BE2C (cell line): Measurements from ENCODE around the gene MCTP2.

Experiments used
- DNase-seq: peaks from one replicate; pipeline ENCODE4 v3.0.0-alpha.2; 2020
- H3K27me3 ChIP-seq: fragments of 250-450 bp; sonication (Bioruptor Pico); 2 replicates; pipeline ENCODE4 v1.5.1; 2020; ENCODE audit warnings: mild to moderate bottlenecking
- H3K36me3 ChIP-seq: fragments of 250-450 bp; sonication (Bioruptor Pico); 2 replicates; pipeline ENCODE4 v1.5.1; 2020; ENCODE audit warnings: mild to moderate bottlenecking
- H3K4me1 ChIP-seq: fragments of 250-450 bp; sonication (Bioruptor Pico); 2 replicates; pipeline ENCODE4 v1.5.1; 2020
- H3K4me3 ChIP-seq: 2 replicates; pipeline ENCODE4 v1.5.1; 2011; ENCODE audit warnings: low read depth, low read length
- H3K9me3 ChIP-seq: fragments of 250-450 bp; sonication (Bioruptor Pico); 2 replicates; pipeline ENCODE4 v1.5.1; 2020
- TF ChIP-seq, protein P1 (sequence below): IDR thresholded peaks from 2 replicates; pipeline ENCODE4 v1.5.1; 2012; ENCODE audit warnings: mild to moderate bottlenecking, low read depth, low read length

The MCTP2 gene

DNA sequence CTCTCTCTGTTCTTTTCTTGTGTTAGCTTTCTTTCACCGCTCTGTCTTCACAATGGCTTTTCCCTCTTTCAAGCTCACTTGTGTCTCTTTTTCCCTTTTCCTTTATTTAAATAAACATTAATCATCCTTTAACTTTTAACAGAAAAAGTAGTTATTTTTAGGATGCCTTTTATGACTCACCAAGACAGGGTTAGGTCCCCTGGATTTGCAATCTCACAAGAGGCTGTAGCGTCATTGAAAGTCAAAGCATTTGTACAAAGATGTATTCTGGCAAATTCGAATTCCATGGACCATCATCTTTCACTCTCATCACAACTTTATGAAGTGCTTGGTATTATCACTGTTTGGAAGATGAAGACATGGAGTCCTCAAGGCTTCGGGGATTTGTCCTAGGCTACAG is 34.8 kb upstream of the MCTP2 start:
- DNase-seq: no peak
- Histone ChIP-seq H3K36me3 (no peaks in the 10 kb centered on the region), H3K27me3 (no peaks in the 10 kb centered on the region), H3K4me3 (no peak overlapping the region), H3K9me3 (no peaks in the 10 kb centered on the region), H3K4me1 (no peaks in the 10 kb centered on the region)
- TF ChIP-seq, protein P1, sequence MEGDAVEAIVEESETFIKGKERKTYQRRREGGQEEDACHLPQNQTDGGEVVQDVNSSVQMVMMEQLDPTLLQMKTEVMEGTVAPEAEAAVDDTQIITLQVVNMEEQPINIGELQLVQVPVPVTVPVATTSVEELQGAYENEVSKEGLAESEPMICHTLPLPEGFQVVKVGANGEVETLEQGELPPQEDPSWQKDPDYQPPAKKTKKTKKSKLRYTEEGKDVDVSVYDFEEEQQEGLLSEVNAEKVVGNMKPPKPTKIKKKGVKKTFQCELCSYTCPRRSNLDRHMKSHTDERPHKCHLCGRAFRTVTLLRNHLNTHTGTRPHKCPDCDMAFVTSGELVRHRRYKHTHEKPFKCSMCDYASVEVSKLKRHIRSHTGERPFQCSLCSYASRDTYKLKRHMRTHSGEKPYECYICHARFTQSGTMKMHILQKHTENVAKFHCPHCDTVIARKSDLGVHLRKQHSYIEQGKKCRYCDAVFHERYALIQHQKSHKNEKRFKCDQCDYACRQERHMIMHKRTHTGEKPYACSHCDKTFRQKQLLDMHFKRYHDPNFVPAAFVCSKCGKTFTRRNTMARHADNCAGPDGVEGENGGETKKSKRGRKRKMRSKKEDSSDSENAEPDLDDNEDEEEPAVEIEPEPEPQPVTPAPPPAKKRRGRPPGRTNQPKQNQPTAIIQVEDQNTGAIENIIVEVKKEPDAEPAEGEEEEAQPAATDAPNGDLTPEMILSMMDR: no peak

DNA sequence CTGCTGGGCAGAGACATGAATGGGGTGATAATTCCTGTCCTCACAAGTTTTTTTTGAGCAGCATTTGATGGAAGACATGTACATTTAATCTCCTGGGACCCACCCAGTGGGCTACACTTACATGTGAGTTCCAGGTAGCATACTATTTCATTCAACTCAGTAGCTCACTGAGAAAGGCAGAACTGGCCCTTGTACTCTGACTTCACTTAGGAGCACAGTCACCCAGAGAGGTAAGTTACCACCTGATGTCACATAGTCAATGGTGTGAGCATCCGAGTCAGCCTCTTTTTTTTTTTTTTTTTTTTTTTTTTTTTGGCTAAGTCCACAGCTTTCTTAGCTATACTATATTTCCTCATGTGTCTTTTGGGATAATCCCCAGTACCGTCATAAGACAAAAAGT is 32.7 kb upstream of the MCTP2 start:
- Histone ChIP-seq H3K4me1 (no peaks in the 10 kb centered on the region), H3K9me3 (no peaks in the 10 kb centered on the region), H3K27me3 (no peaks in the 10 kb centered on the region), H3K36me3 (no peaks in the 10 kb centered on the region), H3K4me3 (no peak overlapping the region)
- DNase-seq: no peak
- TF ChIP-seq, protein P1: no peak

DNA sequence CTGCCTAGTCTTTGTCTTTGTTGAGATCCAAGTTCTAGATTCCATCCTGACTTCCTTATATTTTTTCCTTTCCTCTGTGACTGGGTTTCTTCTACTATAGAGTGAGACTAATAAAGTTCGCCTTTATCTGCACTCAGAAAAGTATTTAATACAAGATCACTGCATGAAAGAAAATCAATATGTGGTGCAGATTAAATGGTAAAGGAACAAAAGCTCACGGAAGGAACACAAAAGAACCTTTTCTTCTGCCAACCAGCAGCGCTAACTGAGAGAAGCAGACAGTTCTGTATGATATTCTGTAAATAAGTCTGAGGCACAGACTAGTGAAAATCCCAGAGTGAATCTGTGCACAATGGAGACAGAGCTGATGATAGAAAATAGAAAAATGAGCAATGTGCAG is 31.6 kb upstream of the MCTP2 start:
- Histone ChIP-seq H3K36me3 (no peaks in the 10 kb centered on the region), H3K4me3 (no peak overlapping the region), H3K4me1 (no peaks in the 10 kb centered on the region), H3K27me3 (no peaks in the 10 kb centered on the region), H3K9me3 (no peaks in the 10 kb centered on the region)
- DNase-seq: no peak
- TF ChIP-seq, protein P1: no peak

DNA sequence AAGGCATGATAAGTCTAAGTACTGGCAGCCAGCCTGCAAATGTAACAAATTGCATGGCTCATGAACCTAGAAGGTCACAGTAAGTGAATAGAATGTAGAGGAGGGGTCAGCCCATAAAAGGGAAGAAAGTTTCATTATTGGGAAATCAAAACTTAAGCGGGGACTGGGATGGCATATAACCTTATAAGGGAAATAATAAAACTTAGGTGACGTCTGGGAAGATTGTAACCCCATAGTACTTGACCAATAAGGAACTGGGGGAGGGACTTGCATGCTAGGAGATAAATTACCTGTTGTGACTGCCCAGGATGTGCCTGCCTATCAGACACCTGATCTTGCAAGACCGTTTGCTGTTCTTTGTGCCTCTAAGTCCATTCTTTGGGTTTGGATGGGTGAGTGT is 28.1 kb upstream of the MCTP2 start:
- H3K9me3 ChIP-seq: no peaks in the 10 kb centered on the region
- H3K27me3 ChIP-seq: no peaks in the 10 kb centered on the region
- TF ChIP-seq, protein P1: no peak
- DNase-seq: no peak
- H3K4me1 ChIP-seq: no peaks in the 10 kb centered on the region
- H3K36me3 ChIP-seq: no peaks in the 10 kb centered on the region
- no peak overlapping the region for H3K4me3 ChIP-seq

- H3K27me3 ChIP-seq: no peaks in the 10 kb centered on the region
- TF ChIP-seq, protein P1: no peak
- H3K4me1 ChIP-seq: no peaks in the 10 kb centered on the region
- DNase-seq: no peak
- no peak overlapping the region for H3K4me3 ChIP-seq
- H3K9me3 ChIP-seq: no peaks in the 10 kb centered on the region
- no peaks in the 10 kb centered on the region for H3K36me3 ChIP-seq
Measured at GRCh38 chr15:94205366-94205765, 26.0 kb upstream of the MCTP2 start.

- Histone ChIP-seq H3K4me3 (no peak overlapping the region), H3K36me3 (no peaks in the 10 kb centered on the region), H3K9me3 (no peaks in the 10 kb centered on the region), H3K27me3 (no peaks in the 10 kb centered on the region), H3K4me1 (no peaks in the 10 kb centered on the region)
- TF ChIP-seq, protein P1: no peak
- DNase-seq: no peak
Measured at GRCh38 chr15:94206463-94207167, 24.7 kb upstream of the MCTP2 start.
